ENCODE data around the gene MAMDC4. TPM values are rescaled to one million over a fixed set of nuclear protein-coding genes. Genes with fewer than 3 reads are reported as not detected.

The MAMDC4 gene
- total and polyA plus RNA-seq, 12 donors = 4.1 to 45.4 (median 8.3) TPM

DNA sequence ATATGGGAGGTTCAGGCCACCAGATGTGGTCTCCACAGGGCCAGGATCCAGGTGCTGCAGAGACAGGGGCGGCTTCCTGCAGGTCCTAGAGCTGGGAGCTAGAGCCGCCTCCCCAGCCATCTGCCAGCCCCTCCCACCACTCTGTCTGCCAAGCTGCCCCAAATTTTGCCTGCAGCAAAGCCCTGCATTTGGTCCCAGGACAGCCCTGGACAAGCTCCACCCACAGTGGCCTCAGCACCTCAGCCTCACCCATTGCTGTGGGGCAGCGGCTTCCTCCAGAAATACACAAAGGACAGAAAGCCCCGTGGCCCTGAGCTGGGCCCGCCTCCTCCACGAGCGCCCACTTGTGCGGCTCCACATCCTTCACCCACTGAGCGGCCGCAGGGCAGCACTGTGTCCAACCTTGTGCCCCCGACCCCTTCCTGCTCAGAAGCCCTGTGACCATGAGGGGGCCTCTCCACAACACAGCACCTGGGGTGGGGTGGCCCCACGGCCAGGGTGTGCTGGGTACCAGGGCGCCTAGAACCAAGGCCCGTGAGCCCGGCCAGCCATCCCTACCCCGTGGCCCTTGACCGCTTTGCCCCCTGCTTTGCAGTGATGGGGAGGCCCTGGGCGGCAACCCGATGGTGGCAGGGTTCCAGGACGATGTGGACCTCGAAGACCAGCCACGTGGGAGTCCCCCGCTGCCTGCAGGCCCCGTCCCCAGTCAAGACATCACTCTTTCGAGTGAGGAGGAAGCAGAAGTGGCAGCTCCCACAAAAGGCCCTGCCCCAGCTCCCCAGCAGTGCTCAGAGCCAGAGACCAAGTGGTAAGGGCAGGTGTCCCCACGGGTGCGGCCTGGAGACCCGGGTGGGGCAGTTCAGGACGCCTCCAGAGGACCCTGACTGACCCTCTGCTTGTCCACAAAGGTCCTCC lies 13.6 kb upstream of the MAMDC4 start:
- DNase-seq (peak in 1 of 2 donors; percentile 10), ATAC-seq (no peak)
- Histone ChIP-seq H3K36me3 (peaks cover 0 to 64% (median 11%) of the 10 kb centered on the region in 9 donors), H3K9me3 (no peaks in the 10 kb centered on the region), H3K27ac (no peak overlapping the region), H3K4me1 (peaks cover 10 to 31% (median 19%) of the 10 kb centered on the region in 9 donors), H3K27me3 (peaks cover 0 to 7% (median 6%) of the 10 kb centered on the region in 7 donors), H3K4me3 (no peak overlapping the region)
- WGBS, 2 donors = 85 to 86% methylated on average over 29 of the region's 29 CpGs
- TF ChIP-seq, protein P1, sequence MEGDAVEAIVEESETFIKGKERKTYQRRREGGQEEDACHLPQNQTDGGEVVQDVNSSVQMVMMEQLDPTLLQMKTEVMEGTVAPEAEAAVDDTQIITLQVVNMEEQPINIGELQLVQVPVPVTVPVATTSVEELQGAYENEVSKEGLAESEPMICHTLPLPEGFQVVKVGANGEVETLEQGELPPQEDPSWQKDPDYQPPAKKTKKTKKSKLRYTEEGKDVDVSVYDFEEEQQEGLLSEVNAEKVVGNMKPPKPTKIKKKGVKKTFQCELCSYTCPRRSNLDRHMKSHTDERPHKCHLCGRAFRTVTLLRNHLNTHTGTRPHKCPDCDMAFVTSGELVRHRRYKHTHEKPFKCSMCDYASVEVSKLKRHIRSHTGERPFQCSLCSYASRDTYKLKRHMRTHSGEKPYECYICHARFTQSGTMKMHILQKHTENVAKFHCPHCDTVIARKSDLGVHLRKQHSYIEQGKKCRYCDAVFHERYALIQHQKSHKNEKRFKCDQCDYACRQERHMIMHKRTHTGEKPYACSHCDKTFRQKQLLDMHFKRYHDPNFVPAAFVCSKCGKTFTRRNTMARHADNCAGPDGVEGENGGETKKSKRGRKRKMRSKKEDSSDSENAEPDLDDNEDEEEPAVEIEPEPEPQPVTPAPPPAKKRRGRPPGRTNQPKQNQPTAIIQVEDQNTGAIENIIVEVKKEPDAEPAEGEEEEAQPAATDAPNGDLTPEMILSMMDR (IDR thresholded peaks at IDR 0.05) = no peak
- intact Hi-C loops (cut with DNase I) = no loop called here

DNA sequence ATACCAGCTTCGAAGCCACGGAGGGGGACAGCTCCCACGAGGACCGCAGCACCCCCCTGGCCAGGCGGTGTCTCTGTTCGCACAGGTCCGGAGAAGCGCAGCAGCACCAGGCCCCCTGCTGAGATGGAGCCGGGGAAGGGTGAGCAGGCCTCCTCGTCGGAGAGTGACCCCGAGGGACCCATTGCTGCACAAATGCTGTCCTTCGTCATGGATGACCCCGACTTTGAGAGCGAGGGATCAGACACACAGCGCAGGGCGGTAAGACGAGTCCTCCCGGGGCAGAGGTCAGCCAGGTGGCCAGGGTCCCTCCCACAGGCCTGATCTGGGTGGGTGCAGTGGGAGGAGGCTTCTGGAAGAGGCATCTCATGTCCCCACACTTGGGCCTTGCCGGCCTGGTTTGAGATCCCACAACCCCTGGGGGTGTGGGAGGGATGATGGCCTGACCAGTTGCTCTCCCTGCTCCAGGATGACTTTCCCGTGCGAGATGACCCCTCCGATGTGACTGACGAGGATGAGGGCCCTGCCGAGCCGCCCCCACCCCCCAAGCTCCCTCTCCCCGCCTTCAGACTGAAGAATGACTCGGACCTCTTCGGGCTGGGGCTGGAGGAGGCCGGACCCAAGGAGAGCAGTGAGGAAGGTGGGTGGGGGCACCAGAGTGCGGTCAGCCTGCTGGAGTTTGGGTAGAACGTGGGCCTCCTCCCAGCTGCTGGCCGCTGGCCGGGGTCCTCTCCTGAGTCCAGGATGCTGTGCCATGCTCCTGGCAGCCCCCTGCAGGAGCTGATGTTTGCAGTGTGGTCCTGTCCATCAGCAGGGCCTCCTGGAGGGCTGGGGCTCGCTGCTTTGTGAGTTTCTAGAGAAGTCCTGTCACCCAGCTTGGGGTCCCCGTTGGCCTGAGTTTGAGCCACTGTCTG lies 12.7 kb upstream of the MAMDC4 start:
- Histone ChIP-seq H3K9me3 (no peaks in the 10 kb centered on the region), H3K27ac (no peak overlapping the region), H3K36me3 (peaks cover 0 to 57% (median 11%) of the 10 kb centered on the region in 9 donors), H3K4me3 (no peak overlapping the region), H3K4me1 (peaks cover 17 to 39% (median 27%) of the 10 kb centered on the region in 9 donors), H3K27me3 (peaks cover 0 to 16% (median 13%) of the 10 kb centered on the region in 7 donors)
- ATAC-seq = no peak
- WGBS, 2 donors = 84 to 87% methylated on average over 36 of the region's 36 CpGs
- intact Hi-C loops (cut with DNase I) = loop anchor here in 5 of 10 donors (5.0 to 10.0 kb wide), 4 partner anchors 32 to 185 kb away; partner anchors contain the start of genes RABL6 (in 2 of the 5), ABCA2 (in 1 of the 5), CCDC183 (in 1 of the 5) and FBXW5 (in 1 of the 5)
- DNase-seq = peak in 1 of 2 donors; percentile 10
- TF ChIP-seq, protein P1 (IDR thresholded peaks at IDR 0.05) = no peak

DNA sequence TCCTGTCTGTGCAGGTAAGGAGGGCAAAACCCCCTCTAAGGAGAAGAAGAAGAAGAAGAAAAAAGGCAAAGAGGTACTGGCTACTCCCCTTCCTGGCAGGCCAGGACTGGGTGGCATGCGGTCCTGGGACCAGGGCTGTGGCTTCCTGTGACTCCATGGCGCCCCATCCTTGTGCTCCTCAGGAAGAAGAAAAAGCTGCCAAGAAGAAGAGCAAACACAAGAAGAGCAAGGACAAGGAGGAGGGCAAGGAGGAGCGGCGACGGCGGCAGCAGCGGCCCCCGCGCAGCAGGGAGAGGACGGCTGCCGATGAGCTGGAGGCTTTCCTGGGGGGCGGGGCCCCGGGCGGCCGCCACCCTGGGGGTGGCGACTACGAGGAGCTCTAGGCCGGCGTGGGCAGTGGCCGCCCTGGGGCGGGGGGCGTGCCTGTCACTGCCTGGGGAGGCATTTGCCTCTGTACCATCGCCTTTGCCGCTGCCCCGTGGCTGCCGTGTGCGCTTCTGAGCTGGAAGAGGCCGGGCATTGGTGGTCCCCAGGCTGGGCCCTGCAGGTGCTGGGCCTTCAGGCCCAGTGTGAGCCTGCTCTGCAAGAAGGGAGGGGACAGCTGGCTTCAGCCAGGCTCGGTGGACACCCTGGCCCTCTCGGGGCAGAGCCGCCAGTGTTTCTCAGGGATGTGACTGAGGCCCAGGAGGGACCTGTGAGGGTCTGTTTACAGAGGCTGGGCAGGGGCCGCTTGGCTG lies 11.8 kb upstream of the MAMDC4 start:
- WGBS, 2 donors = 77 to 78% methylated on average over 32 of the region's 32 CpGs
- ATAC-seq (no peak), DNase-seq (no peak)
- Histone ChIP-seq H3K36me3 (peaks cover 0 to 53% (median 11%) of the 10 kb centered on the region in 9 donors), H3K4me3 (no peak overlapping the region), H3K4me1 (peaks cover 17 to 39% (median 30%) of the 10 kb centered on the region in 9 donors), H3K27me3 (peaks cover 0 to 22% (median 18%) of the 10 kb centered on the region in 7 donors), H3K9me3 (no peaks in the 10 kb centered on the region), H3K27ac (no peak overlapping the region)
- intact Hi-C loops (cut with DNase I) = loop anchor here in 5 of 10 donors (5.0 to 10.0 kb wide), 4 partner anchors 33 to 184 kb away; partner anchors contain the start of genes RABL6 (in 2 of the 5), ABCA2 (in 1 of the 5), CCDC183 (in 1 of the 5) and FBXW5 (in 1 of the 5)
- TF ChIP-seq, protein P1 (IDR thresholded peaks at IDR 0.05) = no peak

All from heart right ventricle (tissue), 16 donors.